DMS79 (cell line): ENCODE results near the gene C17orf100.

Experiments
- DNase-seq: peaks from one replicate; lab custom pipeline; 2025; lab: John Stamatoyannopoulos, UW

The C17orf100 gene

DNA sequence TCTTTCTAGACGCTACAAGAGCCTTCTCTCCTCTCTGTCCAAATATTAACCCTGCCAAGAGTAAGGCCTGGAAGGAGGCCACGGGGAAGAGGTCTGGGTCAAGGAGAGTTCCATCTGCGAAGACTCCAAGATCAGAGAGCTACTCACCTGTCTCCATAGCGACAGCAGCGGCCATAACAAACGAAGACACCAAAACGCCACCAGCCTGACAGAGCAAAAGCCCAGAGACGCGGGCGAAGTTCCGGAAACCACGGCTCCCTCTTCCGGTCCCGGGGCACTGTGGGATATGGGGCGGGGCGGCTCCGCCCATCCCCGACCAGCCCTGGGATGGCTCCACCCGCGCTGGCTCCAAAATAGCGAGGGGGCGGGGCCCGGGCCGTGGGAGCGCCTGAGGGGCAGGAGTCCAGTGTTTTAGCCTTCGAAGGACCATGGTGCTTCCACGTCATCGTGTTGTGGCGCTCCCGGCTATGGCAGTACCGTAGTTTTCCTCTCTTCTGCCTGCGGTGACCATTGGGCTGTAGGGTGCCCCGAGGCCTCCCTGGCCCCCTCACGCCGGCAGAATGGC is at the start of gene C17orf100, which contains the start of gene MED31:
Gene C17orf100, plus strand, starts transcription at position 409 of the 565 bp plus-strand sequence. Its CDS starts 152 bp downstream, at position 561.
Gene MED31, minus strand, starts transcription at position 252 of the 565 bp plus-strand sequence. Its CDS starts 77 bp downstream, at position 175.
- peak; percentile 91 for DNase-seq

DNA sequence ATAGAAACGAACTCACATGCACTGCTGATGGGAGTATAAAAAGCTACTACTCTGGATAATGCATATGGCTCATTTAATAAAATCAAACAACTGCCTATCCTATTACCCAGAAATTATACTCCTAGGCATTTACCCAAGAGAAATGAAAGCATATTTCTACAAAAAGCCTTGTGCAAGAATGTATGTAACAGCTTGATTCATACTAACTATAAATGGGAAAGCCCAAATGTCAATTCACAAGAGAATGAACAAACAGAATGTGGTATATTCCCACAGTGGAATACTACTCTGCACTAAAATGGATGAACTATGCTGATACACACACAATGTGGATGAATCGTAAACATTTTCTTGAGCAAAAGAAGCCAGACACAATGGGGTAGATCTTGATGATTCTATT is 49.4 kb upstream of the C17orf100 start:
- no peak for DNase-seq

DNA sequence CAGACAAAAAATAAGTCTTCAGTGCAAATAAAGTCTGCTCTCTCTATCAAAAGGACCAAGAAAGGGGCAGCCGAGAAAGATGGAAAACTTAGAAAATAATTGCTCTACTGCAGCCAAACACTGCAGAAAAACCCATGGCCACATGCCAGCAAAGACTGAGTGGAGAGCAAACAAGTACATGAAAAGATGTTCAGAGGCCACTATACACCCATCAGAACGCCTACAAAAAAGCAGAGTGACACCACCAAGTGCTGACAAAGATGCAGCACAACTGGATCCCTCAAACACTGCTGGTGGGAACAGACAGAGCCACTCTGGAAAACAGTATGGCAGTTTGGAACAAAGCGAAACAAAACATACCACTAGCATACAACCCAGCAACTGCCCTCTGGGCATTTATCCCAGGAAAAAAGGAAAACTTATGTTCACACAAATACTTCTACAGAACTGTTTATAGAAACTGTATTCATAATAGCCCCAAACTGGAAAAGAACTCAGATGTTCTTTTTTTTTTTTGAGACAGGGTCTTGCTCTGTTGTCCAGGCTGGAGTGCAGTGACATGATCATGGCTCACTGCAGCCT is 47.7 kb upstream of the C17orf100 start:
- no peak for DNase-seq

DNA sequence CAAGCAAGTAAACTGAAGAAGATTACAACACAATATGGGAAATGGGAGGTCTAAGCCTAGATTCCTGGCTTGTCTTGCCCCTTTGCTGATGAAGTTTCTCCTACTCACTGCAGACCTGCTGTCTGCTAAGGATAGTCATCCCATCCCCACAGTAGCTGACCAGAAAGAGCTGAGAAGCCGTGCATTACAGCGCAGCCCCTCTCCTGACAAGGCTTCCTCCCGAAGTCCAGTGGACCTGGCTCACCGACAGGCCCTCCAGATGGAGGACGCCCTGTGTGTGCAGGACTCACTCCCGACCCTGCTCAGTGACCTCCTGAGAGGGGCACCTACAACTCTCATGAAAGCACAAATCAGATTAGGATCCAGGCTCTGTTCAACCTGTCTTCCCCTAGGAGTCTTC is 46.4 kb upstream of the C17orf100 start:
- DNase-seq: no peak

DNA sequence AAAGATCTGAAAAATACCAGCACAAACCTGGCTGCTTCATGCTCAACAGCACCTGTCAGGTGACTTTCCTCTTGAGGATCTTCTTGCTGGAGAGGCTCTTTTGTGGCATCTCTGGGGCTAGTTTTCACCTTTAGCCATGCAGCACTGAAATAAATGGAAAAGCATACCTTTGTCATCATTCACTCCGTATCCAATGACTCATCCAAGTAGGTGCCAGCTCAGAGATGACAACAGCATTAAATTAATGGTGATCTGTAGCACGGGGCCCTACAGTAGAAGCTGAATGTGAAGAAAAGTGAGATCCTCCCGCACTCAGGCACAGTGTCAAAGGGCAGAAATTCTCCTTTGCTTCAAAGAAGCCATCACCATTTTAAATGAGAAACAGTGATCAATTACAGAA is 43.2 kb upstream of the C17orf100 start:
- DNase-seq: no peak

DNA sequence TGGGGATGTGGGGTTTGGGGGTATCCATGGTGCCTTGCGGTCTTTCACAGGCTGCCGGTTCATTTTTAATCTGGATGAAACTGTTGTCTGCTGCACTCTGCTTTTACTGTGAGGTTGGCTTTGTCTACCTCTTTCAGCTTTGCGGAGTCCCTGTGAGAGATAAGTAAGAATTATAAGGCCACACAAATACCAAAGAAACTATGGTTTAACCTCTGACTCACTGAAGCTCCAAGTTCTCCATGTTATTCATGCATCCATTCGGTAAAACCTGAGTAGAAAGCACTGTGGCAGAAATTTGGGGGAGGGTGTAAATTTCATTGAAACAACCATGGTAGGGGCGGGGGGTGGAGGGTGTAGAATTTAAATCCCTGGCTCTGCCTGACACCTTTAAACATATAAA is 41.6 kb upstream of the C17orf100 start:
- no peak for DNase-seq

DNA sequence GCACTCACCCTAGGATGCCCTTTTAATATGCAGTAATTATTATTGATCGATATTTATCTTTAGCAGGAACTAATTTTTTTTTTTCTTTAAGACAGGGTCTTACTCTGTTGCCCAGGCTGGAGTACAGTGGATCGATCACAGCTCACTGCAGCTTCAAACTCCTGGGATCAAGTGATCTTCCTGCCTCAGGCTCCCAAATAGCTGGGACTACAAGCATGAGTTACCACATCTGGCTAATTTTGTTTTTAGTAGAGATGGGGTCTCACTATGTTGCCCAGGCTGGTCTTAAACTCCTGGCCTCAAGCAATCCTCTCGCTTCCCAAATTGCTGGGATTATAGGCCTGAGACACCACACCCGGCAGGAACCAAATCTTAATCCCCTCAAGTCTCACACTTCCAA is 40.3 kb upstream of the C17orf100 start:
- DNase-seq: no peak

DNA sequence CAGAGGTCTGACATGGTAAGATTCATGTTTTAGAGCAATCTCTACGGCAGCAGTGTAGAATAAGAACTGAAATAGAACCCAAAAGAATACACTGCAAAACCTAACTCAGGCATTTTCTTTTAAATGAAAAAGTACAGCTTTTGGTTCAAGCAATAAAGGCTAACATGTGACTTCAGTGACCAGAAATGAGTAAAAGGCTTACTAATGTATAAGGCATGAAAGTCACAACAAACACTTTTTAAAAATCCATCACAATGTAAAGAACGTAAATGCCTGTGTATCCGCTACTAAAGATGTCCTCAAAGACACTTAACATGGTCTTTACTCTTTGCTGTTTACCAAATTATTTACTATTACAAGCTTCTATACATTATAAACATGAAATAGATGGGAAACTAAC is 27.6 kb upstream of the C17orf100 start:
- no peak for DNase-seq

DNA sequence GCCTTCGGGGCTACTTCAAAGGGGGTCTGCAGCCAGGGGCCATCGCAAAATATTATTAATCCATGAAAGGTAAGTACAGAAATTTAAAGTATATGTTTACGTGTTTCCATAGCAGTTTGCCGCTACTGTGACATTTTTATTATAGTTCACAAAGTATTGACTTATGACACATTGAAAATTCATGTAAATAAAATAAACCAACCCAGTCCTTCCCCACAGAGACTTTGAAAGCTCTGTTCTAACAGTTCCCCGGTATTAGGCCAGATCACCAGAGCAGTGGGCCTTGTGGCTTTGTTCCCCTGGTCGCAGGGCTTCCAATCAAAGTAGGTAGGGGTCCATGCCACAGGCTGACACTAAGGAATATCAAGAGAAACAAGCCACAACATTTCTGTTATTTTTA is 24.9 kb upstream of the C17orf100 start:
- DNase-seq: no peak

DNA sequence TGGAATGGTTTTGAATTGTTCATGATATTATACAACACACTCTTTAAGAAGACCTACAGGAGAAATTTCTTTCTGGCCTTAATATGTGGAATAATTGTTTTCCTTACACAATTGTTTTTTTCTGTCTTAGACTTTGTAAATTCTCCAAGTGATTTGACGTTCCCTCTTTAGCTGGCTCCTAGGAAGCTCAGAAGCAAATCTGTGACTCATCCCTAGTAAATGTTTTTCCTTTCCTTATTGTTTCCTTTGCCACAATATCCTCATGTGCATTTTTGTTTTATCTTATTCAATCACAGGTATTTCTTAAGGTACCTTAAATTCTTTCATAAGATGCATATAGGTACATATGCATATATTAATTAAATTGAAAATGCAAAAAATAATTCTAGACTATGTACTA is 24.5 kb upstream of the C17orf100 start:
- DNase-seq: no peak

DNA sequence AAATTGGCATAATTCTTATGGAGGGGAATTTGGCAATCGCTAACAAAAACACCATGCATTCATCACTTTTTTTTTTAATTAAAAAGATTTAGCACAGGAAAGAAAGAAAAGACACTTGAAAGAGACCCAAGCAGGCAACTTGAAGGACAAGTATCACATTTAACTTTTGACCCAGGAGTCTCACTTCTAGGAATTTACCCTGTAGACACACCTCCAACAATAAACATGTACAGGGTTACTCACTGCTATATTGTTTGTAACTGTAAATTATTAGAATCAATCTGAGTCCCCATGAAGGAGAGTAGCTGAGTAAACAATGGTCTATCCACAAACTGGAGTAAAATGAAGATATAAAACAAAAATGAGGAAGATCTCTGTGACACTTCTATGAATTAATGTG is 21.2 kb upstream of the C17orf100 start:
- no peak for DNase-seq

DNA sequence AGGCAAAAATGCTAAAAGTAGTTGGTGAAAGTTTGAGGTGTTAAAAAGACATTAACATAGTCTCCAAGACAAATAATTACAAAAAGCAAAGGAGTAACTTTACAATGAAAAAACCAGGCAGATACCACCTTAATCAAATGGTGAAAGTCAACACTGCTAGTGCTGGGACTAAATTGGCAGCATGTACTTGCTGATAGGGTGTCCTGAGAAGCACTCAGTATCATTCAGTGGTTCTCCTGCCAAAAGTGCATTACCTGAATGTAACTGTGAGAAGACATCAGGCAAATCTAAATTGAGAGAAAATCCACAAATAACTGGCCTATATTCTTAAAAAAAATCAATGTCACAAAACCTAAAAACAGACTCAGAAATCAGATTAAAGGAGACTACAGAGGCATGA is 19.0 kb upstream of the C17orf100 start:
- DNase-seq: no peak

DNA sequence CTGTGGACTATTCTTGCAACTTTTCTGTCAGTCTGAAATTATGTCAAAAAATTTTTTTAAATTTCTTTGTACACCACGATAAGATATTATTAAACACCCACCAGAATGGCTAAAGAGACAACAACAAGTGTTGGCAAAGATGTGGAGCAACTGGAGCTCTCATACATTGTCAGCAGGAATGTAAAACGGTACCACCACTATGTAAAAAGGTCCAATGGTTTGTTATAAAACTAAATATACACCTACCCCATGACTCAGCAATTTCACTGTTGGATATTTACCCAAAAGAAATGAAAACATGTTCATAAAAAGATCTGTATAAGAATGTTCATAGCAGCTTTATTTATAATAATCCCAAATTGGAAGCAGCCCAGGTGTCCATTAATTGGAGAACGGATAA is 18.3 kb upstream of the C17orf100 start:
- no peak for DNase-seq

DNA sequence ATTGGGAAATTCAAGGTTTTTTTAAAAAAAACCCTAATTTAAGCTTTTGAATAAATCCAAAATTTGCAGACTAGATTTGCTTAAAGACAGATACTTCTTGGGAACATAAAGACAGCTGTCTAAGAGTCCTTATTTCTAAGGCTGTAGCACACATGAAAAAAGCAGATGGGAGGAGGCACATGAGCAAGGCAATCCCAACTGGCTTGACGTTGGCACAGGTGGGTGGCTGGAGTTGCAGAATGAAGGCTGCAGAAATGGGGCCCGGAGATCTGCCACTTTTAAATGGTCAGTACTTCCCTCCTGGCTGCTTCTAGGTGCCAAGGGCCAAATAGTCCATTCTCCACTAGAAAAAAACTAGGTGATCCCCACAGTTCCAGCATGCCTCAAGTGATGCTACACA is 15.5 kb upstream of the C17orf100 start:
- no peak for DNase-seq

DNA sequence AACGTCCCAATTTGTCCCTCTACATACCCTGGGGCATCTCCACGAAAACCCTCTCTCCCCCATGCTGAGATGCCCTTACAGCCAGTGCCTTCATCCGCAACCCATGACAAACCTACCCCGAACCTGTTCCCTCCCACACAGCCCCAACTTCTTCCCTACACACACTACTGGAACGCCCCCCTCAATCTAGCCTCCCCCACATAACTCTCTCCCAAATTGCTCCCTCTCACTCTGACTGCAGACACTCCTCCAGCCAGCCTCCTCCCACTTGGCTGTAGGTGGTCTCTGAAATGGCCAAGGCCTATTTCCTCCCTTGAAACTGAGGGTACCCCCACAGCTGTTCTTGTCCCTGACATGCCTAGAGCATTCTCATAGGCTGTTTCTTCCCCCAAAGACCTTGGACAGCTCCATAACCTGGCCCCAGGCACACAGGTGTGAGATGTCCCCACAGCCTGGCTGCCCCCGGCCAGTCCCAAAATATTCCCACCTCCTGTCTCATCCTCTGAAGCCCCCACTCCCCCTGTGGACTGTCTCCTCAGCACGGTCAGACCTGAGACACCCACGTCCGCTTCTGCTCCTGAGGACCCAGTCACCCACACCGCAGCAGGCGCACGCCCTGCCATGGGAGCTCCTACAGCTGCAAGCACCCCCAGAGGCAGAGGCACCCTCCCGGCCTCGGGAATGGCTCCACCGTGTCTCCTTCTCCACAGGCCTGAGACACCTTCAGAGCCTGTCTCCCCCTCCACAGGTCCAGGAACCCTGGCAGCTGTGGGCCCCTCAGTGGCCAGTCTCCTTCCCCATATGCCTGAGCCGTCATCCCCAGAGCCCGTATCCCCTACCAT is 14.7 kb upstream of the C17orf100 start:
- no peak for DNase-seq

DNA sequence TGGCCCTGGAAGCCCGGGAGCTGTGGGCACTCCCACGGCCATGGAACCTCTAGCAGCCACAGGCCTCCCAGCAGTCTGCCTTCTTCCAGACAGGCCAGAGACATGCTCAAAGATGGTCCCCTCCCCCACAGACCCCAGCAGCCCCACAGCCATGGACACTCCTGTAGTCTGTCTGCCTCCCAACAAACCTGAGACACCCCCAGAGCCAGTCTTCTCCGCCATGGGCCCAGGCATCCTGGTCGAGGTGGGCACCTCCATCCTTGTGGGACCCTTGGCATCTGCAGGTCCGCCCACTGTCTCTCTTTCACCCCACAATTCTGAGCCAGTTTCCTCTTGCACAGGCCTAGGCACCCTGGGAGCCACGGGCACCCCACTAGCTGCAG is 14.1 kb upstream of the C17orf100 start:
- DNase-seq: no peak

DNA sequence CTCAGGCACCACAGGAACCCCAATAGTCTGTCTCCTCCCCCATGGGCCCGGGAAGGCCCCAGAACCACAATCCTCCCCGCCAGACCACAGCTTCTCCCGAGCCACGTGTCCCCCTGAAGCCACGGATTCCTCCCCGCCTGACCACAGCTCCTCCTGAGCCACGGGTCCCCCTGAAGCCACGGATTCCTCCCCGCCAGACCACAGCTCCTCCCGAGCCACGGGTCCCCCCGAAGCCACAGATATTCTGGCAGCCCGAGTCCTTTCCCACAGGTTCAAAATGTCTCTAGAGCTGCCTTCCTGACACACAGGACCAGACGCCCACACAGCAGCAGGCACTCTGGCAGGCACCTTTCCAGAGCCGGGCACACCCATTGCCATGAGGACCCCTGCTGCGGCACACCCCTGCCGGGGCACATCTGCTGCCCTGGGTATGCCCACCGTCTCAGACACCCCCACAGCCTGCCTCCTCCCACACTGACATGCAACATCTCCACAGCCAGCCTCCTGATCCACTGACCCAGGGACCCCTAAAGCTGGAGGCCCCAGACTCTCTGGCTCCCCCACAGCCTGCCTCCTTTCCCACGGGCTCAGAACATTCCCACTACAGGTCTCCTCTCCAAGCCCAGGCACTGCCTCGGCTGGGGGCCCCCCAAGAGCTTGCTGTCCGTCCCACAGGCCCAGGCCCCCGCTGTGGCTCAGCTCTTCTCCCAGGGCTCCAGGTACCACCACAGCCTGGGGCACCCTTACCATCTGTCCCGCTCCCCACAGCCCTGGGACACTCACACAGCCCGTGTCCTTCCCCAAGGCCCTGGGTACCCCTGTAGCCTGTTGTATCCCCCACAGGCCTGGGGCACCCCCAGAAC is 13.3 kb upstream of the C17orf100 start:
- no peak for DNase-seq

DNA sequence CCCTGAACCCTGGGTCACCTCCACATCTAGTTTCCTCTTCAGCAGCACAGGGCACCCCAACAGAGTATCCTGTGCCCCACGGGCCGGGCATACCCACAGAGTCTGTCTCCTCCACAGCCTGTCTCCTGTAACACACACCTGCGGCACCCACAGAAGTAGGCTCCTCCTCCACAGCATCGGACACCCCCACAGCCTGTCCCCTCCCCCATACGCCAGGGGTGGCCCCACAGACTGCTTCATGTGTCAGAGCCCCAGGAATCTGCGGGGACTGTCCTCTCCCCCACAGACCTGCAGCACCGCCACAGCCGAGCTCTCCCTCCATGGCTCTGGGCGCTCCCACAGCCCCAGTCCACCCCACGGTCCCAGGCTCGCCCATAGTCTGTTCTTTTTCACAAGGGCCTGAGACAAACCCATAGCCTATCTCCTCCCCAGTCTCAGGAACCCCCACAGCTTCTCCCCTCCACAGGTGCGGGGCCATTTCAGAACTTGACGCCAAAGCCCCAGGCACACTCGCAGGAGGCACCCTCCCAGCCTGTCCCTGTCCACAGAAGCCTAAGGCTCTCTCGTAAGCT is 12.5 kb upstream of the C17orf100 start:
- DNase-seq: no peak

DNA sequence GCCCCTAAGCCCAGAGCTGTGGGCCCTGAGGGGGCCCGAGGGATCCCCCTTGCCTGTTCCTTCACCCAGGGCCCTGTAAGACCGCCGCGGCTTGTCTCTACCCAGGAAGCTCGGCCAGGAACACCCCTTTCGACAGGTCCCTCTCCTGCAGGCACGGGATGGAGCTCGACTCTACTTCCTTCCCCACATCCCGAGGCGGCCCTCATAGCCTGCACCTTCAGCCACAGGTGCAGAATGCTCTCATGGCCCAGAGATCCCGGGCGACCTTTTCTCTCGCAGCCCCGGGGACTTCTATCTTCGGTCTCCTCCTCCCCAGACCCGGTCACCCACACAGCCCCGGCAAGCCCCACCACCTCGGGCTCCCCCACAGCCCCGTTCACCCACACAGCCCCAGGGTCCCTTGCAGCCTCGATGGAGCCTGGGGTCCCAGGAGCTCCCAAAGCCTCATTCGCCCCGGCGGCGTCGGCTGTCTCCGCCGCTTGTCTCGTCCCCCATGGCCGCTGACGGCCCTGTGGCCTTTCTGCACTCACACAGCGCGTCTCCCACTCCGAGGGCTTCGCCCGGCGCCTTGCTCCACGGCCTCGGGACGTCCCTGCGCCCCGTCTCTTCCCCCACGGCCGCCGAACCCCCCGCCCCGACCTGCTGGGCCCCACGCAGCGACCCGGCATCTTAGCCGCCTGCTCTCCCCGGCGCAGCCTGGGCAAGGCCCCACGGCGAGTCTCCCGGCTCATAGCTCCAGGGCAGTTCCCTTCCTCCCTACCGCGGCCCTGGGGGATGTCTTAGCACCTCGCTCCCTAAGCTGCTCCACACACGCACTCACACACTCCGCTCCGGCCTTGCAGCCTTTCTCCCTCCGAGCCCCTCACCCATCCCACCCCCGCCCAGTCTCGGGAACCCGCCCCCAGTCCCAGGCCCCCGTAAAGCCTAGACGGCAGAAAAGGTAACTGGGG is 11.7 kb upstream of the C17orf100 start:
- no peak for DNase-seq

DNA sequence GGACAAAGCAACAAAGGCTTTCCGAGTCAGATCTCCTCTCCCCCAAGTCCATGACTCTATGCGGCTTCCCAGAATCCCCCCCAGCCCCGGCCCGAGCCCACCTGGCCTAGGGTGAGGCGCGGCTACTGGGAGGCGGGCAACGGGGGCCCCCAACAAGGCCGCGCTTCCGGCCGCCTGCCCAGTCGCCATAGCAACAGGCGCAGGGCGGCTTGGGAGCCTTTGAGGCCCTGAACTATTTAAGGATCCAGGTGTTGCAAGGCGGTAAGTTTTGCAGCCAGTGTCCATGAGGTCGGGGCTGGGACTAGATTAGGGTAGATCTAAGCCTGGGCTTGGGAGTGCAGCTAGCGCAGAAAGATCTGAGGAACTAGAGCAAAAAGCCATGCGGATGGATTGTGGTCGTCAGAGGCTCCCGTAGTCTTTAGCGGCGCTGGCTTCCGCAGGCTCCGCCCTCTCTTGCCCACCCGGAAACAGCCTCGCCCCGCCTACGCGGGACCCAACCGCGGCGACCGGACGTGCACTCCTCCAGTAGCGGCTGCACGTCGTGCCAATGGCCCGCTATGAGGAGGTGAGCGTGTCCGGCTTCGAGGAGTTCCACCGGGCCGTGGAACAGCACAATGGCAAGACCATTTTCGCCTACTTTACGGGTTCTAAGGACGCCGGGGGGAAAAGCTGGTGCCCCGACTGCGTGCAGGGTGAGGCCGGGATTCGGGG is 10.9 kb upstream of the C17orf100 start, which contains the start of the genes KIAA0753 and TXNDC17:
Gene KIAA0753, minus strand, starts transcription at position 176 of the 711 bp plus-strand sequence. CDS start 5,608 bp downstream, outside the sequence.
Gene TXNDC17, plus strand, starts transcription at position 525 of the 711 bp plus-strand sequence. Its CDS starts 23 bp downstream, at position 548.
- DNase-seq: peak; percentile 84
